Astrocyte (in vitro differentiated cells and primary cell): Measurements from ENCODE around the gene POLR1E. TPM values are rescaled to one million over a fixed set of nuclear protein-coding genes. Genes with fewer than 3 reads are reported as not detected.
"Not testable (repeated sequence)": the region's sequence is repeated elsewhere in the genome, so short reads cannot be mapped to it uniquely, and the experiment has no call there.

Experiments used
- DNase-seq: peaks from one replicate; pipeline ENCODE4 v3.0.0-alpha.2; 2010; ENCODE audit warnings: low read depth
- FAIRE-seq: peaks from 2 replicates; lab custom pipeline; 2011; peaks lifted over from hg19 to GRCh38; lab: Jason Lieb, UNC
- H2AFZ ChIP-seq: 2 replicates; pipeline ENCODE4 v1.6.0; 2012; ENCODE audit warnings: low read depth, low read length, inconsistent platforms
- H3K27ac ChIP-seq: 2 replicates; pipeline ENCODE4 v1.5.1; 2011; ENCODE audit warnings: low read depth, low read length, inconsistent platforms
- H3K27me3 ChIP-seq: 2 replicates; pipeline ENCODE4 v1.6.0; 2011; ENCODE audit warnings: low read length, inconsistent platforms; ENCODE audit not compliant: insufficient read depth
- H3K36me3 ChIP-seq: 2 replicates; pipeline ENCODE4 v1.5.1; 2011; ENCODE audit warnings: low read length, inconsistent platforms; ENCODE audit not compliant: insufficient read depth
- H3K4me1 ChIP-seq: 2 replicates; pipeline ENCODE4 v1.5.1; 2011; ENCODE audit warnings: low read length, inconsistent platforms; ENCODE audit not compliant: insufficient read depth
- H3K4me2 ChIP-seq: 2 replicates; pipeline ENCODE4 v1.6.0; 2012; ENCODE audit warnings: low read length, inconsistent platforms
- H3K4me3 ChIP-seq: 2 replicates; pipeline ENCODE4 v1.5.1; 2011; ENCODE audit warnings: low read depth, mild to moderate bottlenecking, low read length, inconsistent platforms; ENCODE audit not compliant: insufficient read depth
- H3K79me2 ChIP-seq: 2 replicates; pipeline ENCODE4 v1.6.0; 2012; ENCODE audit warnings: mild to moderate bottlenecking, low read length, inconsistent platforms; ENCODE audit not compliant: insufficient read depth
- H3K9ac ChIP-seq: 2 replicates; pipeline ENCODE4 v1.6.0; 2012; ENCODE audit warnings: mild to moderate bottlenecking, low read length, inconsistent platforms
- H3K9me3 ChIP-seq: 2 replicates; pipeline ENCODE4 v1.5.1; 2012; ENCODE audit warnings: low read depth, mild to moderate bottlenecking, low read length, inconsistent platforms; ENCODE audit not compliant: insufficient read depth
- H4K20me1 ChIP-seq: 2 replicates; pipeline ENCODE4 v1.6.0; 2012; ENCODE audit warnings: low read length, inconsistent platforms; ENCODE audit not compliant: insufficient read depth
- H3K27ac Mint-ChIP-seq: one replicate; pipeline ENCODE4 v1.8.0; 2021; ENCODE audit warnings: mild to moderate bottlenecking, mixed read lengths; ENCODE audit not compliant: unreplicated experiment
- H3K27me3 Mint-ChIP-seq: one replicate; pipeline ENCODE4 v1.8.0; 2021; ENCODE audit warnings: low read depth, mixed read lengths; ENCODE audit not compliant: unreplicated experiment
- H3K36me3 Mint-ChIP-seq: one replicate; pipeline ENCODE4 v1.8.0; 2021; ENCODE audit warnings: low read depth, mixed read lengths; ENCODE audit not compliant: unreplicated experiment
- H3K4me1 Mint-ChIP-seq: one replicate; pipeline ENCODE4 v1.8.0; 2021; ENCODE audit warnings: low read depth, mixed read lengths; ENCODE audit not compliant: unreplicated experiment
- H3K4me3 Mint-ChIP-seq: one replicate; pipeline ENCODE4 v1.8.0; 2021; ENCODE audit warnings: mild to moderate bottlenecking, moderate library complexity, mixed read lengths; ENCODE audit not compliant: unreplicated experiment
- H3K9me3 Mint-ChIP-seq: one replicate; pipeline ENCODE4 v1.8.0; 2021; ENCODE audit warnings: mild to moderate bottlenecking, mixed read lengths; ENCODE audit not compliant: unreplicated experiment
- CTCF ChIP-seq: IDR thresholded peaks from 2 replicates; pipeline ENCODE4 v1.5.1; 2011; ENCODE audit warnings: low read depth, mild to moderate bottlenecking, inconsistent platforms, low read length, moderate library complexity; ENCODE audit not compliant: insufficient read depth
- EZH2 ChIP-seq: IDR thresholded peaks from 2 replicates; pipeline ENCODE4 v1.6.1; 2012; ENCODE audit warnings: mild to moderate bottlenecking, low read length, inconsistent platforms; ENCODE audit not compliant: insufficient read depth
- total RNA-seq: library from RNA; stranded (reverse); gene quantifications from 2 replicates; pipeline ENCODE4 v1.2.1, GENCODE V29; 2021

The POLR1E gene
- total RNA-seq, 1 donor from 2014 or later, result 23.2 TPM

- Mint-ChIP-seq H3K4me1 (peaks cover 3% of the 10 kb centered on the region), H3K36me3 (peaks cover 24% of the 10 kb centered on the region), H3K27ac (peak overlapping the region; percentile 20), H3K4me3 (no peak overlapping the region), H3K27me3 (no peaks in the 10 kb centered on the region), H3K9me3 (no peaks in the 10 kb centered on the region)
- H3K4me3 ChIP-seq, result no peak overlapping the region
- H3K27me3 ChIP-seq, result no peaks in the 10 kb centered on the region
- H2AFZ ChIP-seq, result no peak overlapping the region
- H3K79me2 ChIP-seq, result peaks cover 3% of the 10 kb centered on the region
- no peak overlapping the region for H3K4me2 ChIP-seq
- peaks cover 3% of the 10 kb centered on the region for H3K4me1 ChIP-seq
- H3K36me3 ChIP-seq, result peaks cover 19% of the 10 kb centered on the region
- no peak overlapping the region for H3K27ac ChIP-seq
- DNase-seq (no peak), FAIRE-seq (no peak)
- H4K20me1 ChIP-seq, result peaks cover 23% of the 10 kb centered on the region
- TF ChIP-seq CTCF, result no peak
- TF ChIP-seq EZH2, result no peak
- H3K9me3 ChIP-seq, result no peaks in the 10 kb centered on the region
- H3K9ac ChIP-seq, result no peak overlapping the region
Observed at GRCh38 chr9:37508834-37509206, 23.1 kb downstream of the POLR1E start.

GRCh38 chr9:37509536-37509935, 23.8 kb downstream of the POLR1E start:
- Mint-ChIP-seq H3K27ac (no peak overlapping the region), H3K27me3 (no peaks in the 10 kb centered on the region), H3K36me3 (peaks cover 20% of the 10 kb centered on the region), H3K9me3 (no peaks in the 10 kb centered on the region), H3K4me3 (no peak overlapping the region), H3K4me1 (no peaks in the 10 kb centered on the region)
- Histone ChIP-seq H3K27me3 (no peaks in the 10 kb centered on the region), H3K9ac (no peak overlapping the region), H3K27ac (no peak overlapping the region), H3K4me2 (no peak overlapping the region), H2AFZ (no peak overlapping the region), H3K9me3 (no peaks in the 10 kb centered on the region), H4K20me1 (peaks cover 18% of the 10 kb centered on the region), H3K36me3 (peaks cover 16% of the 10 kb centered on the region), H3K4me1 (no peaks in the 10 kb centered on the region), H3K79me2 (peaks cover 3% of the 10 kb centered on the region), H3K4me3 (no peak overlapping the region)
- FAIRE-seq (no peak), DNase-seq (no peak)
- TF ChIP-seq CTCF (no peak), EZH2 (no peak)

- not testable (repeated sequence) for FAIRE-seq, H3K9ac ChIP-seq
- H3K36me3 Mint-ChIP-seq, result peaks cover 18% of the 10 kb centered on the region
Observed at GRCh38 chr9:37510053-37510452, 24.3 kb downstream of the POLR1E start.

More at GRCh38 chr9:37510053-37510452, 24.3 kb downstream of the POLR1E start:
- H3K27ac ChIP-seq, H3K27ac Mint-ChIP-seq, H3K4me3 ChIP-seq, H3K9me3 ChIP-seq, H3K27me3 ChIP-seq, H3K4me3 Mint-ChIP-seq, H3K79me2 ChIP-seq, H3K4me1 Mint-ChIP-seq, H2AFZ ChIP-seq, H3K27me3 Mint-ChIP-seq, H3K4me1 ChIP-seq, H3K4me2 ChIP-seq, H3K9me3 Mint-ChIP-seq, DNase-seq: not testable (repeated sequence)
- Histone ChIP-seq H4K20me1 (peaks cover 12% of the 10 kb centered on the region), H3K36me3 (peaks cover 11% of the 10 kb centered on the region)
